Stimulated activated CD4-positive, alpha-beta T cell treated with anti-CD3 and anti-CD28 coated beads, Interleukin-2, amount 100 ng/mL, for 48 hours (primary cell): ENCODE results near the gene GPN1.
A peak's percentile ranks its signal among the peaks of the same experiment; 100 is the strongest.
"Not testable (repeated sequence)": the region's sequence is repeated elsewhere in the genome, so short reads cannot be mapped to it uniquely, and the experiment has no call there.

Experiments used
- DNase-seq, 2 donors: peaks; one replicate each; pipeline ENCODE4 v3.0.0-alpha.2; 2020

The GPN1 gene

GRCh38 chr2:27628767-27629709, at the start of gene GPN1, which contains the start of gene CCDC121:
Gene GPN1, plus strand, starts transcription at chr2:27629050. Its CDS starts 9 bp downstream, at chr2:27629059.
Gene CCDC121, minus strand, starts transcription at chr2:27629012. Its CDS starts 1,213 bp downstream, at chr2:27627799.
- peak; percentile 88 to 89 for DNase-seq

- DNase-seq: no peak
Observed at GRCh38 chr2:27581417-27582128, 47.3 kb upstream of the GPN1 start.

- DNase-seq: no peak
Observed at GRCh38 chr2:27582129-27582694, 46.6 kb upstream of the GPN1 start.

GRCh38 chr2:27582695-27583389, 46.0 kb upstream of the GPN1 start, which contains the start of gene ZNF512:
Gene ZNF512, plus strand, starts transcription at chr2:27583042. Its CDS starts 71 bp downstream, at chr2:27583113.
- DNase-seq: peak; percentile 73 to 74

- DNase-seq: no peak
Observed at GRCh38 chr2:27583390-27583915, 45.4 kb upstream of the GPN1 start.

- DNase-seq: no peak
Observed at GRCh38 chr2:27584597-27584996, 44.3 kb upstream of the GPN1 start.

- DNase-seq: no peak
Observed at GRCh38 chr2:27587025-27587424, 41.8 kb upstream of the GPN1 start.

GRCh38 chr2:27588308-27588707, 40.5 kb upstream of the GPN1 start:
- no peak for DNase-seq

GRCh38 chr2:27591745-27592144, 37.1 kb upstream of the GPN1 start:
- DNase-seq: no peak

GRCh38 chr2:27593240-27593639, 35.6 kb upstream of the GPN1 start:
- DNase-seq: no peak

GRCh38 chr2:27594020-27594703, 34.7 kb upstream of the GPN1 start:
- not testable (repeated sequence) for DNase-seq

- DNase-seq: not testable (repeated sequence)
Observed at GRCh38 chr2:27595412-27595811, 33.4 kb upstream of the GPN1 start.

- DNase-seq: no peak
Observed at GRCh38 chr2:27596627-27597026, 32.2 kb upstream of the GPN1 start.

- no peak for DNase-seq
Observed at GRCh38 chr2:27606611-27607010, 22.2 kb upstream of the GPN1 start.

- no peak for DNase-seq
Observed at GRCh38 chr2:27613985-27614384, 14.9 kb upstream of the GPN1 start.

GRCh38 chr2:27615316-27615715, 13.5 kb upstream of the GPN1 start:
- no peak for DNase-seq

- DNase-seq: no peak
Observed at GRCh38 chr2:27621524-27621923, 7.3 kb upstream of the GPN1 start.

- DNase-seq: no peak
Observed at GRCh38 chr2:27622921-27623384, 5.9 kb upstream of the GPN1 start.

GRCh38 chr2:27624943-27625342, 3.9 kb upstream of the GPN1 start:
- no peak for DNase-seq

- DNase-seq: not testable (repeated sequence)
Observed at GRCh38 chr2:27626323-27626722, 2.5 kb upstream of the GPN1 start.

GRCh38 chr2:27626921-27627320, 1.9 kb upstream of the GPN1 start:
- DNase-seq: not testable (repeated sequence)
